NCI-H1105 treated with DMSO at 0.1 percent for 48 hours (cell line): Measurements from ENCODE around the gene SIGLEC6.
"Not testable (repeated sequence)": the region's sequence is repeated elsewhere in the genome, so short reads cannot be mapped to it uniquely, and the experiment has no call there.

Experiments
- DNase-seq: peaks from one replicate; lab custom pipeline; 2025; lab: John Stamatoyannopoulos, UW

SIGLEC6 gene

GRCh38 chr19:51508059-51508733, 23.3 kb downstream of the SIGLEC6 start:
- DNase-seq = no peak

GRCh38 chr19:51507640-51508058, 23.8 kb downstream of the SIGLEC6 start:
- no peak for DNase-seq

GRCh38 chr19:51507192-51507591, 24.3 kb downstream of the SIGLEC6 start:
- no peak for DNase-seq

GRCh38 chr19:51505904-51506303, 25.6 kb downstream of the SIGLEC6 start:
- DNase-seq = no peak

GRCh38 chr19:51503896-51504295, 27.6 kb downstream of the SIGLEC6 start:
- no peak for DNase-seq

GRCh38 chr19:51503286-51503817, 28.1 kb downstream of the SIGLEC6 start:
- DNase-seq = no peak

- no peak for DNase-seq
Measured at GRCh38 chr19:51501594-51502263, 29.7 kb downstream of the SIGLEC6 start, which contains the start of gene SIGLEC12. SIGLEC12 (minus strand) TSS chr19:51501800; CDS start chr19:51501733, 67 bp downstream.

- DNase-seq = not testable (repeated sequence)
Measured at GRCh38 chr19:51500931-51501330, 30.5 kb downstream of the SIGLEC6 start.

- no peak for DNase-seq
Measured at GRCh38 chr19:51497666-51498065, 33.8 kb downstream of the SIGLEC6 start.

- no peak for DNase-seq
Measured at GRCh38 chr19:51493776-51494175, 37.7 kb downstream of the SIGLEC6 start.

- DNase-seq = no peak
Measured at GRCh38 chr19:51491586-51491985, 39.9 kb downstream of the SIGLEC6 start.

GRCh38 chr19:51490676-51491075, 40.8 kb downstream of the SIGLEC6 start:
- no peak for DNase-seq

GRCh38 chr19:51489113-51489512, 42.4 kb downstream of the SIGLEC6 start:
- DNase-seq = no peak

GRCh38 chr19:51488491-51488890, 43.0 kb downstream of the SIGLEC6 start:
- DNase-seq = no peak

GRCh38 chr19:51485960-51486660, 45.4 kb downstream of the SIGLEC6 start:
- no peak for DNase-seq

GRCh38 chr19:51480590-51480989, 50.9 kb downstream of the SIGLEC6 start:
- DNase-seq = no peak

GRCh38 chr19:51479531-51480331, 51.7 kb downstream of the SIGLEC6 start:
- no peak for DNase-seq

GRCh38 chr19:51478381-51479234, 52.9 kb downstream of the SIGLEC6 start, which contains the start of gene CEACAM18:
CEACAM18 (plus strand) TSS chr19:51478539.
- DNase-seq = no peak

GRCh38 chr19:51477344-51477743, 54.1 kb downstream of the SIGLEC6 start:
- no peak for DNase-seq

GRCh38 chr19:51476164-51476563, 55.3 kb downstream of the SIGLEC6 start:
- no peak for DNase-seq
